Gastroesophageal sphincter (tissue), 4 donors: ENCODE results near the gene RIPK3. TPM values are rescaled to one million over a fixed set of nuclear protein-coding genes. Genes with fewer than 3 reads are reported as not detected.
A peak's percentile ranks its signal among the peaks of the same experiment; 100 is the strongest.

ENCODE experiments used
- ATAC-seq: fragments of 150-250 bp; one replicate; pipeline ENCODE4 v1.9.1; 2016; ENCODE audit warnings: mild to moderate bottlenecking, moderate library complexity
- H3K27ac ChIP-seq, 4 donors: fragments of 200-600 bp; sonication (generic) in 3 of 4; 1 replicate in 3 of 4; 2 replicates in 1 of 4; pipeline ENCODE4 v1.5.1; 2016 to 2019
- H3K27me3 ChIP-seq: fragments of 200-600 bp; sonication (generic); one replicate; pipeline ENCODE4 v1.5.1; 2019
- H3K36me3 ChIP-seq, 2 donors: fragments of 200-600 bp; sonication (generic); one replicate each; pipeline ENCODE4 v1.5.1; 2019; ENCODE audit warnings: control low read depth in 1 of 2
- H3K4me1 ChIP-seq, 3 donors: fragments of 200-600 bp; sonication (generic); 1 replicate in 2 of 3; 2 replicates in 1 of 3; pipeline ENCODE4 v1.5.1; 2016 to 2019; ENCODE audit warnings: control low read depth in 2 of 3
- H3K4me3 ChIP-seq, 2 donors: fragments of 200-600 bp; sonication (generic); one replicate each; pipeline ENCODE4 v1.5.1; 2019; ENCODE audit warnings: mild to moderate bottlenecking in 1 of 2, moderate library complexity in 1 of 2
- H3K9me3 ChIP-seq, 3 donors: fragments of 200-600 bp; sonication (generic); one replicate each; pipeline ENCODE4 v1.5.1; 2017 to 2019; ENCODE audit warnings: control low read depth in 2 of 3
- EP300 ChIP-seq: sonication (generic); formaldehyde crosslinking; IDR thresholded peaks from one replicate; pipeline ENCODE4 v1.6.1; 2017; ENCODE audit warnings: antibody characterized with exemption, mild to moderate bottlenecking
- POLR2A ChIP-seq, 2 donors: fragments of 450-650 bp; IDR thresholded peaks; one replicate each; pipeline ENCODE4 v1.6.1; 2017; ENCODE audit warnings: antibody characterized with exemption in 2 of 2, mild to moderate bottlenecking in 2 of 2, moderate library complexity in 1 of 2
- POLR2AphosphoS5 ChIP-seq: sonication (generic); formaldehyde crosslinking; IDR thresholded peaks from one replicate; pipeline ENCODE4 v1.6.1; 2017; ENCODE audit warnings: antibody characterized with exemption
- WGBS, 2 donors: methylation state at CpG; one replicate each; pipeline ENCODE4 v1.1.5; 2018; ENCODE audit warnings: low coverage in 1 of 2; 5-methylcytosine and 5-hydroxymethylcytosine counted together
- total RNA-seq, 4 donors: library from RNA; depleted of rRNA; stranded (reverse); fragments of >200 nt; gene quantifications; one replicate each; pipeline ENCODE4 v1.1.0, GENCODE V29; 2016
- TF ChIP-seq, protein P1 (sequence below), 4 experiments: fragments of 200-600 bp in 2 of 4; fragments of 450-650 bp in 2 of 4; sonication (generic) in 1 of 4; IDR thresholded peaks; one replicate each; pipeline ENCODE4 v1.5.1; 2017 to 2019; ENCODE audit warnings: antibody characterized with exemption in 4 of 4, mild to moderate bottlenecking in 2 of 4, moderate library complexity in 2 of 4

RIPK3 gene
- total RNA-seq, 4 donors from 2014 or later: 3.1 to 8.9 (median 3.9) TPM

DNA sequence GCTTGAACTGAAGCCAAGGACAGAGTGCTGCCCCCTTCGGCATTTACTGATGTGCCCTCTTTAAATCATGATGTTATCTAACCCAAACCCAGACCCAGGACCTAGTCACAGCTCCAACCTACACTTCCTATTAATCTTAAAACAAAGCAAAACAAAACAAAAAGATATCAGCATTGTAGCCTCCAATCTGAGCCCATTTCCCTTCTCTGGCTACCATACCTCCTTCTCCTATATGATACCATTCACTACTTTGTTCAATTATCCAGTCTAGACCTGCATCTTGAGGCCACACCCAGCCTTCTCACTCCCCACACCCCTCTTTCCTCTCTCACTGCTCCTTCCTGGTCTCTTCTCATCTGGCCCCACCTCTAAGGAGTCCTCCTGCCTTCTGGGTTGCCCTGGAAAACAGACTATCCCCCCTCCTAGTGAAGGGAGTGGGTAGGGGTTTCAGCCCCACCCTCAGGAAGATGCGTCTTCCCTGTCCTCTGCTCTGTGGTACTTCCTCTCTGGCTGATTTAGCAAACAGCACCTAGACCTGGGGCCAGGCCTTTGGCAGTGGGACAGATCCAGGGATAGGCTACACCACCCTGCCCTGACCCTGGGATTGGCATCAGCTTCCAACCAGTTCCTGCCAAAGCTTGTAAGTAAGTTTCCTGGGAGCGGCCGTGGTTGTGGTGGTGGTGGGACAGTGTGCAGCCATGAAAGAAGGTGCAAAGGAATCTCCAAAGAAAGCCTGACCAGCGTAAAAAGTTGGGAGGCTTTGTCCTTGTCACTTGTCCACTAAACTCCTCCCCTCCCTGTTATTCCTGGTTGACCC is 25.2 kb downstream of the RIPK3 start:
- Histone ChIP-seq H3K4me1 (peaks cover 0 to 70% (median 12%) of the 10 kb centered on the region in 3 donors), H3K4me3 (no peak overlapping the region), H3K36me3 (no peaks in the 10 kb centered on the region), H3K27ac (peak overlapping the region in 2 of 4 donors; percentile 28 to 30), H3K27me3 (peaks cover 52% of the 10 kb centered on the region), H3K9me3 (no peaks in the 10 kb centered on the region)
- 33 to 73% methylated on average over 1 to 5 of the region's 5 CpGs for WGBS, 2 donors
- ATAC-seq: no peak
- TF ChIP-seq POLR2AphosphoS5 (no peak), EP300 (no peak)

DNA sequence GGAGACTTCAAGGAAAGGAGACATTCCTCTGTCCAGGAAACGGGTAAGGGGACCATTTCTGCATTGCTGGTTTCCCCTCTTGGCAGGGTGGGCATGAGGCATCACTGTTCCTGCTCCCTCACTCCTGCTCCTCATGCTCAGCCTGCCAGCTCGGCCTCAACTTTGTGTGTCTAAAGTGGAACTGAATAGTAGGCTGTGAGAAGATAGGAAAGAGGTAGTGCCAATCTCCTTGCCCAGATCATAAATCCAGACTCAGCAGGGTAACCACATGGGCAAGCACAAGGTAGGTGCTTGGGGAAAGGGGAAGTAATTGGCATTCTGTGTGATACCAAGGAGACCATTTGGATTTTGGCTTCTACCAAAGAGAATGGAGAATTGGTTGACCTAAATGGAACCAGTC is 25.9 kb downstream of the RIPK3 start:
- Histone ChIP-seq H3K27ac (peak overlapping the region in 2 of 4 donors; percentile 13 to 43), H3K4me1 (peaks cover 0 to 76% (median 14%) of the 10 kb centered on the region in 3 donors), H3K36me3 (no peaks in the 10 kb centered on the region), H3K27me3 (peaks cover 46% of the 10 kb centered on the region), H3K9me3 (no peaks in the 10 kb centered on the region), H3K4me3 (no peak overlapping the region)
- ATAC-seq: no peak
- 69% methylated on average over 2 of the region's 2 CpGs; no CpG with 5 or more reads in 1 of the 2 donors for WGBS, 2 donors
- TF ChIP-seq, protein P1, sequence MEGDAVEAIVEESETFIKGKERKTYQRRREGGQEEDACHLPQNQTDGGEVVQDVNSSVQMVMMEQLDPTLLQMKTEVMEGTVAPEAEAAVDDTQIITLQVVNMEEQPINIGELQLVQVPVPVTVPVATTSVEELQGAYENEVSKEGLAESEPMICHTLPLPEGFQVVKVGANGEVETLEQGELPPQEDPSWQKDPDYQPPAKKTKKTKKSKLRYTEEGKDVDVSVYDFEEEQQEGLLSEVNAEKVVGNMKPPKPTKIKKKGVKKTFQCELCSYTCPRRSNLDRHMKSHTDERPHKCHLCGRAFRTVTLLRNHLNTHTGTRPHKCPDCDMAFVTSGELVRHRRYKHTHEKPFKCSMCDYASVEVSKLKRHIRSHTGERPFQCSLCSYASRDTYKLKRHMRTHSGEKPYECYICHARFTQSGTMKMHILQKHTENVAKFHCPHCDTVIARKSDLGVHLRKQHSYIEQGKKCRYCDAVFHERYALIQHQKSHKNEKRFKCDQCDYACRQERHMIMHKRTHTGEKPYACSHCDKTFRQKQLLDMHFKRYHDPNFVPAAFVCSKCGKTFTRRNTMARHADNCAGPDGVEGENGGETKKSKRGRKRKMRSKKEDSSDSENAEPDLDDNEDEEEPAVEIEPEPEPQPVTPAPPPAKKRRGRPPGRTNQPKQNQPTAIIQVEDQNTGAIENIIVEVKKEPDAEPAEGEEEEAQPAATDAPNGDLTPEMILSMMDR (IDR thresholded peaks at IDR 0.05): no peak
- no peak for TF ChIP-seq EP300
- no peak for TF ChIP-seq POLR2A (IDR thresholded peaks at IDR 0.05)
- no peak for TF ChIP-seq POLR2AphosphoS5

DNA sequence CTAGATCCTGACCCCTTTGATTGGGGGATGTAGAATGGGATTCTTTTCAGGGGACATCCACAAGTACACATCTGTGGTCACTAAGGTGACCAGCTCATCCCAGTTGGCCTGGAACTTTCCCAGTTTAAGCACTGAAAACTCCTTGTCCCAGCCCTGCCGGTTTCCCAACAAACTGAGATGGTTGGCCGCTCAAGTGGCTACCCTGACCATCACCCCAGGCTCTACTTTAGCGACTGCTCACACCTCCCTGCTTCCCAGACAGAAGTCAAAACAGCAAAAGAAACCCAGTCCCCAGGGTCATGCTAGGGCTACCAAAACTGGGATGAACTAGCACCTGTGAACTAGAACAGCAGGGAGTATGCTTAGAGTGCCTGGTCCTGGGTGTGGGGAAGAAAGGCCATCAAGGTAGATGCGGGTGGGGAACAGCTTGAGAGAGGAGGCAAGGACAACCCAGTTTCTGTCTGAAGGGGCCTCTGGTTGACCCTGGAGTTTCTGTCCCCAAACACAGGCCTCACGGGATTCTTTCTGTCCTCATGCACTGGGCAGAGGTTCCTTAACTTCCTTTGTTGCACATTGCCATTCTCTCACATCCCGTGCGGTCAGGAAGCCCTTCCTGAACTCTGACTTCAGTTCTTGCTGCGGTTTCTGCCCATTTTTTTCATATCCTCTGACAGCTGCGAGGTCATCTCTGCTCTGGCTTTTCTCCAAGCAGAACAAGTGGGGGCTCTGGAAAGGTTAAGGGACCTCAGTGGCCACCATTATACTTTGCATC is 26.9 kb downstream of the RIPK3 start:
- H3K9me3 ChIP-seq: no peaks in the 10 kb centered on the region
- H3K4me3 ChIP-seq: no peak overlapping the region
- ATAC-seq: no peak
- H3K36me3 ChIP-seq: peaks cover 0 to under 1% of the 10 kb centered on the region in 2 donors
- TF ChIP-seq, protein P1 (IDR thresholded peaks at IDR 0.05): no peak
- TF ChIP-seq EP300: no peak
- TF ChIP-seq POLR2A (IDR thresholded peaks at IDR 0.05): no peak
- TF ChIP-seq POLR2AphosphoS5: no peak
- peaks cover 36% of the 10 kb centered on the region for H3K27me3 ChIP-seq
- peak overlapping the region in 3 of 4 donors; percentile 85 to 87 (median 86) for H3K27ac ChIP-seq
- 72 to 80% methylated on average over 5 to 7 of the region's 9 CpGs for WGBS, 2 donors
- H3K4me1 ChIP-seq: peaks cover 0 to 85% (median 14%) of the 10 kb centered on the region in 3 donors

DNA sequence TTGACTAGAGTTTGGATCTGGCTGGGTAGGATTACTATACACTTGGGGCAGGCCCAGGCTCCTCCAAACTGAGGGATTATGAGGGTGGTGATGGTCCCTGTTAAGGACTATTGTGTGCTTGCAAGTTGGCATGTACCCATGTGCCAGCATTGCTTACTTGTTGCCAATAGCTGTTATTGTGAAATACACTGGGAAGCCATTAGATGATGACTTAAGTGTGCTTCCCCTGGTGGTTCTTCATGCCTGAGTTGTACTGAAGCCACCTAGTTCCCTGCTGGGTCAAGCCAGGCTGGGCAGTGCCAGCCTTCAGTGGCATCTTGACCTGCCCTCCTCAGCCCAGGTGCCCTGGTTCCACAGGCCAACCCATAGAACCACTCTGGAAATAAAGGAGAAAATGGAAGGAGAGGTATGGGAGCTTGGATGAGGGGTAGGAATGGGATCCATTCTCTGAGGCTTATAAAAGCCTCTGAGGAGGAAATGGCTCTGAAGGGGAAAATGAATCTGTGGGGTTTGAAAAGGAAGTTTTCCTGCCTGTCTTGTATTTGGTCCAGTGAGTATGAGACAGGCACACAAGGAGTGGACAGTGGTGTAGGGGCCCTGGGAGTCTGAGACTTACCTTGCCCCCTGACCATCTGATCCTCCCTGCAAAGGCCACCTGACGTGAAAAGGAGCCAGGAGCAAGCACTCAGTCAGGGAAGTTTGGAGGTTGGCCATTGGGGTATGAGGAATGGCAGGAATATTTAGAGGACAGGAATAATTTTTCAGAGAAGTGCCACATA is 27.8 kb downstream of the RIPK3 start:
- Histone ChIP-seq H3K27me3 (peaks cover 27% of the 10 kb centered on the region), H3K4me1 (peaks cover 0 to 86% (median 14%) of the 10 kb centered on the region in 3 donors), H3K9me3 (no peaks in the 10 kb centered on the region), H3K36me3 (peaks cover 0 to 9% of the 10 kb centered on the region in 2 donors), H3K27ac (peak overlapping the region in 3 of 4 donors; percentile 85 to 87 (median 86)), H3K4me3 (peak overlapping the region; percentile 40 to 65)
- ATAC-seq: no peak
- 67 to 83% methylated on average over 1 of the region's 1 CpG for WGBS, 2 donors
- no peak for TF ChIP-seq POLR2A (IDR thresholded peaks at IDR 0.05)
- no peak for TF ChIP-seq EP300
- no peak for TF ChIP-seq POLR2AphosphoS5
- TF ChIP-seq, protein P1 (IDR thresholded peaks at IDR 0.05): no peak
